NCI-H774 (cell line): ENCODE data around the gene SYT11.
"Not testable (repeated sequence)": the region's sequence is repeated elsewhere in the genome, so short reads cannot be mapped to it uniquely, and the experiment has no call there.

Experiments used
- DNase-seq: peaks from one replicate; lab custom pipeline; 2025; lab: John Stamatoyannopoulos, UW

SYT11 gene

GRCh38 chr1:155859881-155860871 is 809 bp downstream of the SYT11 start:
- peak; percentile 88 for DNase-seq

DNA sequence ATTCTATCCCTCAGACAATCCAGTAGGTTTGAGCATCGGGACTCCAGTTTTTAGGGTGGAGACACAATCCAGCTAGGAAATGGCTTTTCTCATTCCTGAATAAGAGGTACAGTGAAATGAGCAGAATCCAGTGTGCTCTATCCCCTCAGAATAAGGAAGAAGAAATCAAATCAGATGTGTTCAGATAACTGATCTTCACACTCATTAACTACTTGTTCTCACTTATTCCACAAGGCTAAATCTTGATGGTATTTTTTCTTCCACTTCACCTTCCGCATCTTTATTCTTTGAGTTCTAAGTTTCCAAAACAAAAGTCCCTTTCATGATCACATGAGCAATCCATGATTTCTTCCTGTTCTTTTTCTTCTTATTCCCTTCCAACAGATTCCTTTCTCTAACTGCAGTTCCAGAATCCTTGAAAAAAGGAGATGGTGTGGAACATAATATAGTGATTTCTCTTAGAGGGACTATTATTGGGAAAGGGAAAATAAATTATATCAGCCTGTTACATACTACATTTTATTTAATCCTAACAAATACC is 1.7 kb downstream of the SYT11 start:
- DNase-seq = no peak

GRCh38 chr1:155861896-155862295 is 2.5 kb downstream of the SYT11 start:
- no peak for DNase-seq

DNA sequence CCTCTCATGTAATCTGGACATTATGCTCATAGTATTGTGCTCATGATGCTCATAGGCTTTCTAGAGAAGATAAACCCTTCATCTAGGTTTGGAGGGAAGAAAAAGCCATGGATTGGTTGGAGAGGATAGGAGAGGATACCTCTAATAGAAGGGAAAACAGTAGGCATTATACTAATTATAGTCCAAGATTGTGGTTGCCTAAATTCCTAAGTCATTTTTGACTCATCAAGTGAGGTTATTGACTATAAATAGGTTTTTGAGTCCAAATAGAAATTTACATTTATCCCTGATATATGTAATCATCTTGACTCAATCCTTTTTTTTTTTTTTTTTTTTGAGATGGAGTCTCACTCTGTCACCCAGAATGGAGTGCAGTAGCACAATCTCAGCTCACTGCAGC is 5.0 kb downstream of the SYT11 start:
- DNase-seq = no peak

DNA sequence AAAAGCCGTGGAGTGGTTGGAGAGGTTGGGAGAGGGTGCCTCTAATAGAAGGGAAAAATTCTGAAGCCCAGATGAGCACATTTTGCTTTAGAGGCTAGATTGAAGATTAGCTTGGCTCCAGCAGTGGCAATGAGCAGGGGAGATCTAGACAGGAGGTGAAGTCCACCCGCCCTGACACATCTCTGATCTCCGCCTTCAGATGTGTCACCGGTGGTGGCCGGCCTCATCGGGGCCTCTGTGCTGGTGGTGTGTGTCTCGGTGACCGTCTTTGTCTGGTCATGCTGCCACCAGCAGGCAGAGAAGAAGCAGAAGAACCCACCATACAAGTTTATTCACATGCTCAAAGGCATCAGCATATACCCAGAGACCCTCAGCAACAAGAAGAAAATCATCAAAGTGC is 8.4 kb downstream of the SYT11 start:
- no peak for DNase-seq

GRCh38 chr1:155871390-155871789 is 12.0 kb downstream of the SYT11 start:
- no peak for DNase-seq

DNA sequence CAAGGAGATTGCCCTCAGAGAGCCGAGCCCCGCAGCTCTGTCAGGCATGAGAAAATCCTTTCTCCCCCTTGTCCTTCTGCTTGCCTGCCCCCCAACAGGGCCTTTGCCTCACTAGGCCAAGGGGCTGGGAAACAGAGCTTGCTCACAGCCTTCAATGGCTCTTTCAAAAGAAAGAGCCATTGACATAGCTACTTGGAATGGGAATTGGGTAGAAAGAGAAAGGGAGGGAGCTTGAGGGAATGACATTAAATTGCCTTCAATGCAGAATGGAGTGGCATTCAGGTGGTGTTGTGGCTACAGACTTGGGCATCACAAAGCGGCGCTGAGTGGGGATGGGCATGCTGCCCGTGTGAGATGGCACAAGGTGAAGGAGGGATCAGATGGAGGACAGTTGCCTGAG is 13.2 kb downstream of the SYT11 start:
- DNase-seq = no peak

DNA sequence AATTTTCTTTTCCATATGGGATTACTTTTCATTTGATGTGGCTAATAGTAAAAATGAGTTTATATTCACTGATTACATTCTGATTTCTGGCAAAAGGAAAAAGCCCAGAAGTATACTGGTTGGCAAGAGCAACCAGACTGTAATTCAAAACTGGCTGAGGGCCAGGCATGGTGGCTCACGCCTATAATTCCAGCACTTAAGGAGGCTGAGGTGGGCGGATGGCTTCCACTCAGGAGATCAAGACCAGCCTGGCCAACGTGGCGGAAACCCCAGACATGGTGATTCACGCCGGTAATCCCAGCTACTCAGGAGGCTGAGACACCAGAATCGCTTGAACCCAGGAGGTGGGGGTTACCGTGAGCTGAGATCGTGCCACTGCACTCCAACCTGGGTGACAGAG is 14.5 kb downstream of the SYT11 start:
- DNase-seq = no peak

- DNase-seq = no peak
Observed at GRCh38 chr1:155877945-155878344, 18.6 kb downstream of the SYT11 start.

- DNase-seq = no peak
Observed at GRCh38 chr1:155880251-155880650, 20.9 kb downstream of the SYT11 start.

- DNase-seq = no peak
Observed at GRCh38 chr1:155880950-155881349, 21.6 kb downstream of the SYT11 start.

- no peak for DNase-seq
Observed at GRCh38 chr1:155882235-155882634, 22.9 kb downstream of the SYT11 start.

- DNase-seq = no peak
Observed at GRCh38 chr1:155882766-155883165, 23.4 kb downstream of the SYT11 start.

- DNase-seq = no peak
Observed at GRCh38 chr1:155884031-155884960, 24.9 kb downstream of the SYT11 start.

DNA sequence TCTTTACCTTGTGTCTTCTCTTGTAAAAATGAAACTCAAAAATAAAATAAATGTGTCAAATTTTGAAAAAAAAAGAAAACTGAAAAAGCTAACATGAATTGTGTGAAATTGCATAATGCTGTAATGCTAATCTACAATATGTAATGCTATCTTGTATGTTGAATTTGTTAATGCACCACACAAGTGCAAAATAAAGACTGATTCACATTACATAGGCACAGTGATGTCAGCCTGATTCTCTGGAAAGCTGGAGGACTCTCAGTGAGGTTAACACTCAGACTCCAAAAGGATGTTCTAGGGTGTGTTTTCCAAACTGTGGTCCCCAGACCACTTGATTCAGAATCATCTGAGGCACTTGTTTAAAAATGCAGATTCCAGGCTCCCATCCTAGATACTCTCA is 25.6 kb downstream of the SYT11 start:
- no peak for DNase-seq

GRCh38 chr1:155888481-155888880 is 29.1 kb downstream of the SYT11 start:
- no peak for DNase-seq

- no peak for DNase-seq
Observed at GRCh38 chr1:155889566-155889965, 30.2 kb downstream of the SYT11 start.

GRCh38 chr1:155890251-155890650 is 30.9 kb downstream of the SYT11 start:
- no peak for DNase-seq

DNA sequence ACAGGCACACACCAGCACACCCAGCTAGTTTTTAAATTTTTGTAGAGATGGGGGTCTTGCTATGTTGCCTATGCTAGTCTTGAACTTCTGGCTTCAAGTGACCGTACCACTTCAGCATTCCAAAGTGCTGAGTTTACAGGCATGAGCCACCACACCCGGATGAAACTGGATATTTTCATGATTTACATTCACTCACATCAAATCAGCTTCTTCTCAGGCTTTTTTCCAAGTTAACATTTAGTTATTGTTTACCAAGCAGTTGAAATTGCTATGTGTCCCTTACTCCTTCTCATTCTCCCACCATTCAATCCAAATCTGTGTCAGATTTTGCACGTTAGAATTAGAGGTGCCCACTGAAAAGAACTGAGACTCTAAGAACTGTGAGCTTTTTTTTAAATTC is 33.4 kb downstream of the SYT11 start:
- no peak for DNase-seq

DNA sequence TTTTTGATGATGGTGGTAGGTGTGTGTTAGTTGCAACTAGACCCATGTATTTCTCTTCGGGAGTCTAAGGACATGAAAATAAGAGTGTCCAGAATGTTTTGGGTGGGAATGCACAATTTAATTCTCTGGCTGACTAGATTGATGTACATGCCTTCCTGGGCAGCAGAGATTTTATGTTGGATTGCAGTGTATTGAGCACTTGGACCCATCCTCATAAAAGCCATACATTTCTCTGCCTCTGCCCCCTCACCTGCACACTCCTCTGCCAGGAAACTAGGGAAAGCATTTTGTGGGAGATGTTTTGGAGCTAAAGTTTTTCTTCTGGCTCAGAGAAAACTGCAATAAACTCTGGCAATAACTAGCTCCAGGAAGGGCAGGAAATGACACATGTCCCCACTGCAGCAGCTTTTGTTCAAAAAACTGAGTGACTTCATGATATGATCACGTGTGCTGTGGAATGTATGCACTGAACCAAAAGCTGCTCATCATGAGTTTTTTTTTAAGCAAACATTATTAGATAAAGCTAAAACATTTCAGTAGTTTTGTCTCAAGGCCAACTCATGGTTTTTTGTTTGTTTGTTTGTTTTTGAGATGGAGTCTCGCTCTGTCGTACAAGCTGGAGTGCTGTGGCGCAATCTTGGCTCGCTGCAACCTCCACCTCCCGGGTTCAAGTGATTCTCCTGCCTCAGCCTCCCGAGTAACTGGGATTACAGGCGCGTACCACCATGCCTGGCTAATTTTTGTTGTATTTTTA is 34.2 kb downstream of the SYT11 start:
- no peak for DNase-seq

DNA sequence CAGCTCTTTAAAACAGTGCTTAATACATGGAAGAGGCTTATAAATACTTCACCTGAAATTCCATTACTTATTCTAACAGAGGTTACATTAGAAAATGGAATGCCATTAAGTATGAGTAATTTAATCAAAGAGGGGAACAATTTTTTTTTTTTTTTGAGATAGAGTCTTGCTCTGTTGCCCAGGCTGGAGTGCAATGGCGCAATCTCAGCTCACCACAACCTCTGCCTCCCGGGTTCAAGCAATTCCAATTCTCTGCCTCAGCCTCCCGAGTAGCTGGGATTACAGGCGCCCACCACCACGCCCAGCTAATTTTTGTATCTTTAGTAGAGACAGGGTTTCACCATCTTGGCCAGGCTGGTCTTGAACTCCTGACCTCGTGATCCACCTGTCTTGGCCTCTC is 36.2 kb downstream of the SYT11 start:
- not testable (repeated sequence) for DNase-seq

GRCh38 chr1:155896476-155896875 is 37.1 kb downstream of the SYT11 start:
- DNase-seq = not testable (repeated sequence)
